GM21515 (cell line): ENCODE results near the gene MR1.
"Not testable (repeated sequence)": the region's sequence is repeated elsewhere in the genome, so short reads cannot be mapped to it uniquely, and the experiment has no call there.

Experiments used
- ATAC-seq: cut with Tn5 transposase; IDR thresholded peaks from one replicate; pipeline ENCODE4 v1.9.1; 2021; ENCODE audit not compliant: unreplicated experiment

The MR1 gene

GRCh38 chr1:181028615-181029014, 5.2 kb upstream of the MR1 start:
- ATAC-seq = no peak

- no peak for ATAC-seq
Observed at GRCh38 chr1:181032535-181032934, 1.2 kb upstream of the MR1 start.

GRCh38 chr1:181033128-181033798, 520 bp upstream of the MR1 start:
- peak; percentile 23 for ATAC-seq

- ATAC-seq = not testable (repeated sequence)
Observed at GRCh38 chr1:181035210-181035609, 1.4 kb downstream of the MR1 start.

GRCh38 chr1:181036107-181036836, 2.5 kb downstream of the MR1 start:
- ATAC-seq = no peak

GRCh38 chr1:181037386-181037785, 3.6 kb downstream of the MR1 start:
- no peak for ATAC-seq

- peak; percentile 32 for ATAC-seq
Observed at GRCh38 chr1:181038399-181038873, 4.7 kb downstream of the MR1 start.

GRCh38 chr1:181040284-181040865, 6.6 kb downstream of the MR1 start:
- ATAC-seq = no peak

GRCh38 chr1:181043025-181043888, 9.5 kb downstream of the MR1 start:
- no peak for ATAC-seq

- ATAC-seq = peak; percentile 71
Observed at GRCh38 chr1:181044449-181044966, 10.7 kb downstream of the MR1 start.

- ATAC-seq = not testable (repeated sequence)
Observed at GRCh38 chr1:181045946-181046345, 12.2 kb downstream of the MR1 start.

GRCh38 chr1:181049378-181049777, 15.6 kb downstream of the MR1 start:
- no peak for ATAC-seq

GRCh38 chr1:181050922-181051321, 17.1 kb downstream of the MR1 start:
- ATAC-seq = no peak

- ATAC-seq = no peak
Observed at GRCh38 chr1:181056560-181056959, 22.8 kb downstream of the MR1 start.

GRCh38 chr1:181057079-181057478, 23.3 kb downstream of the MR1 start:
- ATAC-seq = no peak

GRCh38 chr1:181059435-181059834, 25.7 kb downstream of the MR1 start:
- ATAC-seq = no peak

GRCh38 chr1:181060066-181060465, 26.3 kb downstream of the MR1 start:
- ATAC-seq = no peak

GRCh38 chr1:181060947-181061346, 27.2 kb downstream of the MR1 start:
- ATAC-seq = not testable (repeated sequence)

- ATAC-seq = no peak
Observed at GRCh38 chr1:181061487-181061886, 27.7 kb downstream of the MR1 start.

GRCh38 chr1:181061891-181062835, 28.4 kb downstream of the MR1 start:
- peak; percentile 83 for ATAC-seq
